Fibroblast of lung (primary cell): ENCODE measurements around the gene GDI1. TPM values are rescaled to one million over a fixed set of nuclear protein-coding genes. Genes with fewer than 3 reads are reported as not detected.

Source experiments
- DNase-seq, 2 donors: peaks; one replicate each; pipeline versions ENCODE4 v3.0.0 to v3.0.0-alpha.2; 2010; ENCODE audit warnings: low read depth in 2 of 2
- H2AFZ ChIP-seq: 2 replicates; pipeline ENCODE4 v1.5.1; 2012; ENCODE audit warnings: low read length, control low read depth, inconsistent platforms
- H3K27ac ChIP-seq: 2 replicates; pipeline ENCODE4 v1.5.1; 2011; ENCODE audit warnings: low read length, control low read depth; ENCODE audit not compliant: insufficient read depth
- H3K27me3 ChIP-seq: 2 replicates; pipeline ENCODE4 v1.5.1; 2011; ENCODE audit warnings: mild to moderate bottlenecking, low read length; ENCODE audit not compliant: control insufficient read depth, insufficient read depth
- H3K36me3 ChIP-seq: 2 replicates; pipeline ENCODE4 v1.5.1; 2011; ENCODE audit warnings: low read length; ENCODE audit not compliant: control insufficient read depth, insufficient read depth
- H3K4me1 ChIP-seq: 2 replicates; pipeline ENCODE4 v1.5.1; 2011; ENCODE audit warnings: low read length; ENCODE audit not compliant: control insufficient read depth, insufficient read depth; ENCODE audit errors: extremely low read depth
- H3K4me2 ChIP-seq: 2 replicates; pipeline ENCODE4 v1.5.1; 2011; ENCODE audit warnings: low read length, control low read depth; ENCODE audit not compliant: insufficient read depth; ENCODE audit errors: extremely low read depth
- H3K4me3 ChIP-seq, 4 experiments: fragments of 200-600 bp in 1 of 4; sonication (generic) in 1 of 4; replicated peaks in 1 of 4; 2 replicates each; pipeline ENCODE4 v1.5.1; 2011 to 2016; ENCODE audit warnings: low read length in 4 of 4, low read depth in 3 of 4, mild to moderate bottlenecking in 3 of 4, control low read depth in 2 of 4, inconsistent platforms in 1 of 4, mixed read lengths in 1 of 4; ENCODE audit not compliant: insufficient read depth in 1 of 4; ENCODE audit errors: control extremely low read depth in 1 of 4
- H3K79me2 ChIP-seq: 2 replicates; pipeline ENCODE4 v1.5.1; 2012; ENCODE audit warnings: mild to moderate bottlenecking, low read length, inconsistent platforms; ENCODE audit not compliant: control insufficient read depth, insufficient read depth
- H3K9ac ChIP-seq: 2 replicates; pipeline ENCODE4 v1.5.1; 2011; ENCODE audit warnings: mild to moderate bottlenecking, low read length, control low read depth; ENCODE audit not compliant: insufficient read depth
- H3K9me3 ChIP-seq: 2 replicates; pipeline ENCODE4 v1.5.1; 2012; ENCODE audit warnings: low read depth, low read length; ENCODE audit not compliant: control insufficient read depth, insufficient read depth
- H4K20me1 ChIP-seq: 2 replicates; pipeline ENCODE4 v1.5.1; 2011; ENCODE audit warnings: low read length; ENCODE audit not compliant: control insufficient read depth, insufficient read depth; ENCODE audit errors: extremely low read depth
- EZH2 ChIP-seq: IDR thresholded peaks from 2 replicates; pipeline ENCODE4 v1.5.1; 2012; ENCODE audit warnings: low read length, control low read depth, mild to moderate bottlenecking; ENCODE audit errors: missing control alignments
- polyA plus RNA-seq, 2 donors: library from polyadenylated mRNA; depleted of rRNA in 1 of 2; stranded (reverse) in 1 of 2; unstranded in 1 of 2; fragments of >200 nt; gene quantifications; 2 replicates each; pipeline ENCODE4 v1.2.1, GENCODE V29; 2011 to 2012; ENCODE audit warnings: missing spikeins in 1 of 2
- total RNA-seq: library from RNA; depleted of rRNA; stranded (reverse); fragments of >200 nt; gene quantifications from 2 replicates; pipeline ENCODE4 v1.2.1, GENCODE V29; 2014
- TF ChIP-seq, protein P1 (sequence below), 2 donors: IDR thresholded peaks in 1 of 2; conservative IDR thresholded peaks in 1 of 2; 1 replicate in 1 of 2; 2 replicates in 1 of 2; pipeline ENCODE4 v1.5.1; 2011 to 2012; ENCODE audit warnings: low read length in 2 of 2, control low read depth in 1 of 2, inconsistent platforms in 1 of 2, low read depth in 1 of 2, mild to moderate bottlenecking in 1 of 2

The GDI1 gene
- total and polyA plus RNA-seq, 2 donors (not counting 1 experiment from before 2014, with no cell fraction given): 86.5 to 134 TPM

GRCh38 chrX:154488336-154489075, 51.6 kb downstream of the GDI1 start:
- Histone ChIP-seq H4K20me1 (no peaks in the 10 kb centered on the region), H3K9me3 (no peaks in the 10 kb centered on the region), H3K36me3 (peaks cover 5% of the 10 kb centered on the region), H3K4me2 (no peak overlapping the region), H3K9ac (no peak overlapping the region), H2AFZ (no peak overlapping the region), H3K4me3 (no peak overlapping the region), H3K27me3 (no peaks in the 10 kb centered on the region), H3K79me2 (peaks cover 4% of the 10 kb centered on the region), H3K4me1 (peaks cover 2% of the 10 kb centered on the region), H3K27ac (no peak overlapping the region)
- TF ChIP-seq EZH2: no peak
- TF ChIP-seq, protein P1, sequence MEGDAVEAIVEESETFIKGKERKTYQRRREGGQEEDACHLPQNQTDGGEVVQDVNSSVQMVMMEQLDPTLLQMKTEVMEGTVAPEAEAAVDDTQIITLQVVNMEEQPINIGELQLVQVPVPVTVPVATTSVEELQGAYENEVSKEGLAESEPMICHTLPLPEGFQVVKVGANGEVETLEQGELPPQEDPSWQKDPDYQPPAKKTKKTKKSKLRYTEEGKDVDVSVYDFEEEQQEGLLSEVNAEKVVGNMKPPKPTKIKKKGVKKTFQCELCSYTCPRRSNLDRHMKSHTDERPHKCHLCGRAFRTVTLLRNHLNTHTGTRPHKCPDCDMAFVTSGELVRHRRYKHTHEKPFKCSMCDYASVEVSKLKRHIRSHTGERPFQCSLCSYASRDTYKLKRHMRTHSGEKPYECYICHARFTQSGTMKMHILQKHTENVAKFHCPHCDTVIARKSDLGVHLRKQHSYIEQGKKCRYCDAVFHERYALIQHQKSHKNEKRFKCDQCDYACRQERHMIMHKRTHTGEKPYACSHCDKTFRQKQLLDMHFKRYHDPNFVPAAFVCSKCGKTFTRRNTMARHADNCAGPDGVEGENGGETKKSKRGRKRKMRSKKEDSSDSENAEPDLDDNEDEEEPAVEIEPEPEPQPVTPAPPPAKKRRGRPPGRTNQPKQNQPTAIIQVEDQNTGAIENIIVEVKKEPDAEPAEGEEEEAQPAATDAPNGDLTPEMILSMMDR (conservative IDR thresholded peaks at IDR 0.05 in 1 of 2, IDR thresholded peaks at IDR 0.05 in 1 of 2; ENCODE audit: low read depth in 1 of 2, low read length in 2 of 2): no peak
- no peak for DNase-seq

GRCh38 chrX:154489182-154489581, 52.2 kb downstream of the GDI1 start:
- no peak overlapping the region for H2AFZ ChIP-seq
- peak overlapping the region; percentile 85 for H3K4me2 ChIP-seq
- no peak for TF ChIP-seq EZH2
- TF ChIP-seq, protein P1 (conservative IDR thresholded peaks at IDR 0.05 in 1 of 2, IDR thresholded peaks at IDR 0.05 in 1 of 2; ENCODE audit: low read depth in 1 of 2, low read length in 2 of 2): no peak
- peak overlapping the region in 2 of 4 experiments; percentile 38 to 62 for H3K4me3 ChIP-seq
- H3K27me3 ChIP-seq: no peaks in the 10 kb centered on the region
- H3K9me3 ChIP-seq: no peaks in the 10 kb centered on the region
- H3K9ac ChIP-seq: peak overlapping the region; percentile 7
- DNase-seq: no peak
- H3K4me1 ChIP-seq: peaks cover 2% of the 10 kb centered on the region
- H3K79me2 ChIP-seq: peaks cover 4% of the 10 kb centered on the region
- no peaks in the 10 kb centered on the region for H4K20me1 ChIP-seq
- H3K27ac ChIP-seq: no peak overlapping the region
- peaks cover 5% of the 10 kb centered on the region for H3K36me3 ChIP-seq

- H3K9ac ChIP-seq: peak overlapping the region; percentile 66
- H3K4me1 ChIP-seq: peaks cover 2% of the 10 kb centered on the region
- no peaks in the 10 kb centered on the region for H3K27me3 ChIP-seq
- peaks cover 5% of the 10 kb centered on the region for H3K36me3 ChIP-seq
- H3K79me2 ChIP-seq: peaks cover 4% of the 10 kb centered on the region
- H3K9me3 ChIP-seq: no peaks in the 10 kb centered on the region
- peak; percentile 49 to 60 for DNase-seq
- peak overlapping the region; percentile 33 to 62 (median 48) for H3K4me3 ChIP-seq
- peak overlapping the region; percentile 61 for H3K27ac ChIP-seq
- peak overlapping the region; percentile 85 for H3K4me2 ChIP-seq
- no peaks in the 10 kb centered on the region for H4K20me1 ChIP-seq
- TF ChIP-seq, protein P1 (conservative IDR thresholded peaks at IDR 0.05 in 1 of 2, IDR thresholded peaks at IDR 0.05 in 1 of 2; ENCODE audit: low read depth in 1 of 2, low read length in 2 of 2): no peak
- no peak for TF ChIP-seq EZH2
- no peak overlapping the region for H2AFZ ChIP-seq
Observed at GRCh38 chrX:154490021-154490413, 53.1 kb downstream of the GDI1 start.
